Ovary (tissue), 3 donors: ENCODE results near the gene CEBPG.

Experiments
- CTCF ChIP-seq, 3 donors: fragments of 450-650 bp in 2 of 3; fragments of 200-600 bp in 1 of 3; IDR thresholded peaks; one replicate each; pipeline versions ENCODE4 v1.5.1 to v1.8.0; 2016 to 2022; ENCODE audit warnings: antibody characterized with exemption in 3 of 3, mild to moderate bottlenecking in 1 of 3
- POLR2A ChIP-seq: fragments of 450-650 bp; IDR thresholded peaks from one replicate; pipeline ENCODE4 v1.6.1; 2017; ENCODE audit warnings: antibody characterized with exemption, mild to moderate bottlenecking, moderate library complexity
- donor health status: DM: no; HTN: no; CAD: no.

GRCh38 chr19:33416307-33417215 is 43.1 kb downstream of the CEBPG start:
- no peak for TF ChIP-seq POLR2A
- TF ChIP-seq CTCF (IDR thresholded peaks at IDR 0.05): peak in 1 of 3 donors; percentile 47
